Measurements from ENCODE around the gene ZSCAN18.

Gene ZSCAN18

GRCh38 chr19:58044886-58045285 is 53.1 kb downstream of the ZSCAN18 start:
- DNase-seq (ENCODE audit: low spot score), result no peak

GRCh38 chr19:58044391-58044790 is 53.6 kb downstream of the ZSCAN18 start:
- no peak for DNase-seq (ENCODE audit: low spot score)

- DNase-seq (ENCODE audit: low spot score), result no peak
Measured at GRCh38 chr19:58042495-58043340, 55.3 kb downstream of the ZSCAN18 start.

- DNase-seq (ENCODE audit: low spot score), result no peak
Measured at GRCh38 chr19:58040751-58041525, 57.1 kb downstream of the ZSCAN18 start.

- no peak for DNase-seq (ENCODE audit: low spot score)
Measured at GRCh38 chr19:58038688-58039204, 59.3 kb downstream of the ZSCAN18 start.

- no peak for DNase-seq (ENCODE audit: low spot score)
Measured at GRCh38 chr19:58037927-58038687, 59.9 kb downstream of the ZSCAN18 start.

GRCh38 chr19:58035863-58036262 is 62.2 kb downstream of the ZSCAN18 start:
- no peak for DNase-seq (ENCODE audit: low spot score)

- no peak for DNase-seq (ENCODE audit: low spot score)
Measured at GRCh38 chr19:58034477-58034793, 63.6 kb downstream of the ZSCAN18 start.
